GM23338 (cell line): ENCODE data around the gene NELFA. TPM values are rescaled to one million over a fixed set of nuclear protein-coding genes. Genes with fewer than 3 reads are reported as not detected.

Source experiments
- ATAC-seq: fragments of 200-7000 bp; cut with Tn5 transposase; 3 replicates; pipeline ENCODE4 v1.9.1; 2020
- DNase-seq: peaks from one replicate; pipeline ENCODE4 v3.0.0-alpha.2; 2015; ENCODE audit warnings: low spot score
- H2AFZ ChIP-seq: fragments of 200-600 bp; sonication (generic); 2 replicates; pipeline ENCODE4 v1.8.0; 2016; ENCODE audit warnings: antibody characterized with exemption, mild to moderate bottlenecking, moderate library complexity
- H3F3A ChIP-seq: fragments of 200-600 bp; sonication (generic); replicated peaks from 2 replicates; pipeline ENCODE4 v1.8.0; 2017; ENCODE audit warnings: antibody characterized with exemption, mixed run types, low read depth
- H3K27ac ChIP-seq: fragments of 200-600 bp; sonication (generic); 2 replicates; pipeline ENCODE4 v1.6.1; 2016; ENCODE audit warnings: low read depth
- H3K27me3 ChIP-seq: fragments of 200-600 bp; sonication (generic); 2 replicates; pipeline ENCODE4 v1.8.0; 2016; ENCODE audit warnings: mild to moderate bottlenecking, mixed run types, moderate library complexity; ENCODE audit not compliant: insufficient read depth
- H3K36me3 ChIP-seq: fragments of 200-600 bp; sonication (generic); 2 replicates; pipeline ENCODE4 v1.8.0; 2016; ENCODE audit warnings: mild to moderate bottlenecking; ENCODE audit not compliant: insufficient read depth
- H3K4me1 ChIP-seq: fragments of 200-600 bp; sonication (generic); 2 replicates; pipeline ENCODE4 v1.8.0; 2016; ENCODE audit warnings: mild to moderate bottlenecking, moderate library complexity; ENCODE audit not compliant: insufficient read depth
- H3K4me2 ChIP-seq: fragments of 200-600 bp; sonication (generic); 2 replicates; pipeline ENCODE4 v1.7.1; 2017; ENCODE audit warnings: mixed run types
- H3K4me3 ChIP-seq: fragments of 200-600 bp; sonication (generic); 2 replicates; pipeline ENCODE4 v1.6.1; 2016; ENCODE audit warnings: mixed run types
- H3K79me2 ChIP-seq: fragments of 200-600 bp; sonication (generic); replicated peaks from 2 replicates; pipeline ENCODE4 v1.8.0; 2017; ENCODE audit warnings: mild to moderate bottlenecking; ENCODE audit not compliant: insufficient read depth
- H3K9me2 ChIP-seq: fragments of 200-600 bp; sonication (generic); 2 replicates; pipeline ENCODE4 v1.8.0; 2017; ENCODE audit not compliant: insufficient read depth
- H4K20me1 ChIP-seq: fragments of 200-600 bp; sonication (generic); replicated peaks from 2 replicates; pipeline ENCODE4 v1.8.0; 2017; ENCODE audit warnings: mild to moderate bottlenecking; ENCODE audit not compliant: insufficient read depth
- H3K27ac Mint-ChIP-seq: 2 replicates; pipeline ENCODE4 v1.8.0; 2020; ENCODE audit warnings: inconsistent platforms, mild to moderate bottlenecking, moderate library complexity, mixed read lengths
- H3K27me3 Mint-ChIP-seq: 3 replicates; pipeline ENCODE4 v1.8.0; 2022; ENCODE audit warnings: low read depth, mild to moderate bottlenecking, moderate library complexity, mixed read lengths, inconsistent platforms; ENCODE audit not compliant: insufficient read depth, poor library complexity
- H3K36me3 Mint-ChIP-seq: 3 replicates; pipeline ENCODE4 v1.8.0; 2021; ENCODE audit warnings: low read depth, mild to moderate bottlenecking, inconsistent platforms, moderate library complexity, mixed read lengths
- H3K4me1 Mint-ChIP-seq: 3 replicates; pipeline ENCODE4 v1.8.0; 2020; ENCODE audit warnings: mild to moderate bottlenecking, inconsistent platforms, mixed read lengths
- H3K4me3 Mint-ChIP-seq: 3 replicates; pipeline ENCODE4 v1.8.0; 2021; ENCODE audit warnings: moderate library complexity, mild to moderate bottlenecking, inconsistent platforms, mixed read lengths
- H3K9me3 Mint-ChIP-seq: 3 replicates; pipeline ENCODE4 v1.8.0; 2020; ENCODE audit warnings: moderate library complexity, mild to moderate bottlenecking, inconsistent platforms, mixed read lengths
- EZH2 ChIP-seq: fragments of 200-600 bp; sonication (generic); IDR thresholded peaks from one replicate; pipeline ENCODE4 v1.8.0; 2017; ENCODE audit warnings: antibody characterized with exemption, mild to moderate bottlenecking, low read depth; ENCODE audit not compliant: unreplicated experiment
- NANOG ChIP-seq: IDR thresholded peaks from 2 replicates; pipeline ENCODE4 v1.6.1; 2016; ENCODE audit warnings: antibody characterized with exemption, borderline replicate concordance
- STAT1 ChIP-seq: IDR thresholded peaks from one replicate; pipeline ENCODE4 v1.6.1; 2016; ENCODE audit warnings: antibody characterized with exemption; ENCODE audit not compliant: unreplicated experiment
- ZNF114 ChIP-seq: fragments of 250-450 bp; sonication (Bioruptor Pico); IDR thresholded peaks from 2 replicates; pipeline ENCODE4 v1.5.0; 2020; ENCODE audit warnings: mild to moderate bottlenecking, moderate library complexity
- polyA plus RNA-seq: library from polyadenylated mRNA; unstranded; fragments of >200 nt; fragmentation: Nextera tagmentation; extraction: Ambion mirVana; gene quantifications from 2 replicates; pipeline ENCODE4 v1.2.1, GENCODE V29; 2016
- total RNA-seq: library from RNA; depleted of rRNA; stranded (reverse); fragments of >200 nt; shearing (Covaris generic); gene quantifications from 2 replicates; pipeline ENCODE4 v1.2.3, GENCODE V29; 2014
- TF ChIP-seq, protein P1 (sequence below): IDR thresholded peaks from one replicate; pipeline ENCODE4 v1.6.1; 2018; ENCODE audit warnings: antibody characterized with exemption; ENCODE audit not compliant: unreplicated experiment
- TF ChIP-seq, protein P2 (sequence below), 2 experiments: fragments of 200-600 bp in 1 of 2; sonication (generic) in 1 of 2; conservative IDR thresholded peaks; 2 replicates each; pipeline versions ENCODE4 v1.5.1 to v1.6.1; 2016 to 2017; ENCODE audit warnings: antibody characterized with exemption in 2 of 2, low read depth in 2 of 2, mild to moderate bottlenecking in 2 of 2, moderate library complexity in 1 of 2

Gene NELFA
- total and polyA plus RNA-seq, 2 experiments from 2014 or later, result 62.8 to 63.3 TPM

DNA sequence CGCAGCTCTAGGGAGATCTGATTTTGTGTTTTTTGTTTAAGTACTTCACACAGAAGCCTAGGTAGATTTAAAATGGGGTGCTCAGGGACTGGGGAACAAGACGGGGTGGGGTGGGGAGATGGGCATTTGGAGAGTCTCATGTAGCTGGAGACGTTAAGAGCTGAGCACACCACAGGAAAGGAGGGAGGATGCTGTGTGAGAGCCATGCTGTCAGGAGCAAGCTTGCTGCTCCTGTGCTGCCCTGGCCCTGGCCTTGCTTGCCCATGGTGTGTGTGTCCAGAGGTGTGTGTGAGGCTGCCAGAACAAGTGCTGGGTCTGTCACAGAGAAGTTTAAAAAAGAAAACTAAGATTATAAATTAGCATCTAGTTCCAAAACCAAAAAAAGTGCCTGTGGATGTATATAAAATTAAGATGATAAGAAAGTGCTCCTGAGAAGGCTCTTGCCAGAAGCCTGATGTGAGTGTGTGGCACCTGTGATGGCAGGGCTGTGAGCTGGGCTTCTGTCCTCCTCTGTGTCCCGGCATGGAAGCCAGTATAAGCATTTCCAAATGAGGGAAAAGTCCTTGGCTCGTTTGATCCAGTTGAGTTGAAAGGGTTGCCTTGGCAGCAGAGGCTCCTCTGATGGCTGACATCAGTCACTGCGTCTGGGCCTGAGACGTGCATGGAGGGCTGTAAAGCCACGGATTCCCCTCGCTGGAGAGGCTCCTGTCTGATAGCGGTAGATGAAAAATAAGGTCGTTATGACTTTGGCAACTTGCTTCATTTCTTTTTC lies 63.5 kb downstream of the NELFA start:
- Mint-ChIP-seq H3K9me3 (no peaks in the 10 kb centered on the region), H3K27ac (no peak overlapping the region; the same call in 1 of the 2 replicates), H3K4me3 (no peak overlapping the region), H3K36me3 (peaks cover 33% of the 10 kb centered on the region), H3K27me3 (no peaks in the 10 kb centered on the region), H3K4me1 (no peaks in the 10 kb centered on the region)
- Histone ChIP-seq H3K4me3 (no peak overlapping the region), H3K36me3 (no peaks in the 10 kb centered on the region; the same call in 1 of the 2 replicates), H2AFZ (no peak overlapping the region), H3K27me3 (no peaks in the 10 kb centered on the region), H3K4me1 (no peaks in the 10 kb centered on the region), H3K27ac (no peak overlapping the region; the same call in 1 of the 2 replicates), H3K79me2 (no peaks in the 10 kb centered on the region; the same call in 1 of the 2 replicates), H3K4me2 (no peak overlapping the region), H3K9me2 (no peaks in the 10 kb centered on the region), H4K20me1 (peaks cover 41% of the 10 kb centered on the region), H3F3A (no peaks in the 10 kb centered on the region)
- peak; percentile 44 for ATAC-seq
- TF ChIP-seq NANOG, result no peak
- TF ChIP-seq, protein P1, sequence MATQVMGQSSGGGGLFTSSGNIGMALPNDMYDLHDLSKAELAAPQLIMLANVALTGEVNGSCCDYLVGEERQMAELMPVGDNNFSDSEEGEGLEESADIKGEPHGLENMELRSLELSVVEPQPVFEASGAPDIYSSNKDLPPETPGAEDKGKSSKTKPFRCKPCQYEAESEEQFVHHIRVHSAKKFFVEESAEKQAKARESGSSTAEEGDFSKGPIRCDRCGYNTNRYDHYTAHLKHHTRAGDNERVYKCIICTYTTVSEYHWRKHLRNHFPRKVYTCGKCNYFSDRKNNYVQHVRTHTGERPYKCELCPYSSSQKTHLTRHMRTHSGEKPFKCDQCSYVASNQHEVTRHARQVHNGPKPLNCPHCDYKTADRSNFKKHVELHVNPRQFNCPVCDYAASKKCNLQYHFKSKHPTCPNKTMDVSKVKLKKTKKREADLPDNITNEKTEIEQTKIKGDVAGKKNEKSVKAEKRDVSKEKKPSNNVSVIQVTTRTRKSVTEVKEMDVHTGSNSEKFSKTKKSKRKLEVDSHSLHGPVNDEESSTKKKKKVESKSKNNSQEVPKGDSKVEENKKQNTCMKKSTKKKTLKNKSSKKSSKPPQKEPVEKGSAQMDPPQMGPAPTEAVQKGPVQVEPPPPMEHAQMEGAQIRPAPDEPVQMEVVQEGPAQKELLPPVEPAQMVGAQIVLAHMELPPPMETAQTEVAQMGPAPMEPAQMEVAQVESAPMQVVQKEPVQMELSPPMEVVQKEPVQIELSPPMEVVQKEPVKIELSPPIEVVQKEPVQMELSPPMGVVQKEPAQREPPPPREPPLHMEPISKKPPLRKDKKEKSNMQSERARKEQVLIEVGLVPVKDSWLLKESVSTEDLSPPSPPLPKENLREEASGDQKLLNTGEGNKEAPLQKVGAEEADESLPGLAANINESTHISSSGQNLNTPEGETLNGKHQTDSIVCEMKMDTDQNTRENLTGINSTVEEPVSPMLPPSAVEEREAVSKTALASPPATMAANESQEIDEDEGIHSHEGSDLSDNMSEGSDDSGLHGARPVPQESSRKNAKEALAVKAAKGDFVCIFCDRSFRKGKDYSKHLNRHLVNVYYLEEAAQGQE, result no peak
- TF ChIP-seq, protein P2, sequence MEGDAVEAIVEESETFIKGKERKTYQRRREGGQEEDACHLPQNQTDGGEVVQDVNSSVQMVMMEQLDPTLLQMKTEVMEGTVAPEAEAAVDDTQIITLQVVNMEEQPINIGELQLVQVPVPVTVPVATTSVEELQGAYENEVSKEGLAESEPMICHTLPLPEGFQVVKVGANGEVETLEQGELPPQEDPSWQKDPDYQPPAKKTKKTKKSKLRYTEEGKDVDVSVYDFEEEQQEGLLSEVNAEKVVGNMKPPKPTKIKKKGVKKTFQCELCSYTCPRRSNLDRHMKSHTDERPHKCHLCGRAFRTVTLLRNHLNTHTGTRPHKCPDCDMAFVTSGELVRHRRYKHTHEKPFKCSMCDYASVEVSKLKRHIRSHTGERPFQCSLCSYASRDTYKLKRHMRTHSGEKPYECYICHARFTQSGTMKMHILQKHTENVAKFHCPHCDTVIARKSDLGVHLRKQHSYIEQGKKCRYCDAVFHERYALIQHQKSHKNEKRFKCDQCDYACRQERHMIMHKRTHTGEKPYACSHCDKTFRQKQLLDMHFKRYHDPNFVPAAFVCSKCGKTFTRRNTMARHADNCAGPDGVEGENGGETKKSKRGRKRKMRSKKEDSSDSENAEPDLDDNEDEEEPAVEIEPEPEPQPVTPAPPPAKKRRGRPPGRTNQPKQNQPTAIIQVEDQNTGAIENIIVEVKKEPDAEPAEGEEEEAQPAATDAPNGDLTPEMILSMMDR (conservative IDR thresholded peaks at IDR 0.05; ENCODE audit: low read depth in 2 of 2), result no peak
- no peak for TF ChIP-seq ZNF114 (CRISPR knock-in tag)
- no peak for TF ChIP-seq STAT1
- TF ChIP-seq EZH2, result no peak
- DNase-seq, result peak; percentile 38

DNA sequence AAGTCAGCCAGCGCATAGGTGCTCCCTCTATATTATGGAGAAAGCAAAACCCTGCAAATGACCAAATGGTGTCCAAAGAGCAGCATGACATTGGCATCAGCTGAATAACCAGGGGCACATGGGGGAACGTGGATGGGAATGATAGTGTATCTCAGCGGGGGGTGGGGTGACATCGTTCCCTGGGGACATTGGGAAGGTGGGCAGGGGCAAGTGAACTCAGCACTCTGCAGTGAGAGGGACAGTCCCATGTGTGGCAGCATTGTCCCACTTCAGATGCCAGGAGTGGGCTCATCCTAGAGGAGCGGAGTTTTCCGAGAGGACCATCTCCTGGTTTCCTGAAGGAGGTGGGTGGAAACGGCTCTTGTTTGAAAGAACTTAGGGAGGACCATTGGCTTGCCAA lies 64.8 kb downstream of the NELFA start:
- Mint-ChIP-seq H3K4me3 (no peak overlapping the region), H3K27ac (peak overlapping the region; percentile 23), H3K36me3 (peaks cover 43% of the 10 kb centered on the region), H3K4me1 (no peaks in the 10 kb centered on the region), H3K9me3 (no peaks in the 10 kb centered on the region), H3K27me3 (peaks cover 4% of the 10 kb centered on the region)
- no peak overlapping the region for H3K4me2 ChIP-seq
- TF ChIP-seq, protein P2 (conservative IDR thresholded peaks at IDR 0.05; ENCODE audit: low read depth in 2 of 2), result peak in 1 of 2 experiments; percentile 19; a peak in 1 of 4 replicates
- TF ChIP-seq STAT1, result no peak
- TF ChIP-seq, protein P1, result no peak
- no peak for DNase-seq
- no peak for ATAC-seq
- H3K4me1 ChIP-seq, result no peaks in the 10 kb centered on the region
- no peak overlapping the region for H3K4me3 ChIP-seq
- no peaks in the 10 kb centered on the region for H3F3A ChIP-seq
- H3K36me3 ChIP-seq, result peaks cover 8% of the 10 kb centered on the region
- H3K27ac ChIP-seq, result no peak overlapping the region
- no peak overlapping the region for H2AFZ ChIP-seq
- H4K20me1 ChIP-seq, result peaks cover 38% of the 10 kb centered on the region
- H3K27me3 ChIP-seq, result no peaks in the 10 kb centered on the region
- H3K9me2 ChIP-seq, result no peaks in the 10 kb centered on the region
- H3K79me2 ChIP-seq, result no peaks in the 10 kb centered on the region; the same call in 1 of the 2 replicates
